ENCODE data around the gene PAK6. TPM values are rescaled to one million over a fixed set of nuclear protein-coding genes. Genes with fewer than 3 reads are reported as not detected.

PAK6 gene
- polyA plus RNA-seq, 1 of the 3 experiments (the other 2 are of a cell fraction): 0.07 TPM

DNA sequence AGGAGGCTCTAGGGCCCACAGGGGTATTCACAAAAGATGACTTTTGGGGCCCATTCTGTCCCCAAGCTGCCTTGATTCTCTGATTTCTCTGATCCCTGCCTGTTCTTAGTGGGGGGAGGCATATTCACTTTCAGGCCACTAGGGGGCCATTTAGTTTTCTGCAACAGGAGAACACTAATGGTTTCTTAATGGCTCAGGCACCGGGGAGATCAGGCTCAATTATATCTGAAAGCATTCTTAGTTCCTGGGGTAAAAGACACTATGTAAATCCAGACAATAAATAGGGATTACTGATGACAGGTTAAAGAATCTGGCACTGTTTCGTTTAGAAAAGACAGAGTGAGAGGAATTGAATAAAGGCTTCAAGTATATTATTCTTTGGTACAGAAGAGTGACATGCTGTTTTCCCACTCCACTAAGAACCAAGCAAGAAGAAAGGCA lies 82.1 kb downstream of the PAK6 start:
- no peak overlapping the region for H3K4me2 ChIP-seq
- POLR2A ChIA-PET: no interaction called here
- H3K9ac ChIP-seq: no peak overlapping the region
- H3K79me2 ChIP-seq (ENCODE audit: insufficient read depth): peaks cover 15% of the 10 kb centered on the region; the same call in 1 of the 2 replicates
- H3K9me3 ChIP-seq: no peaks in the 10 kb centered on the region
- peaks cover 0 to 2% of the 10 kb centered on the region in 2 experiments for H3K36me3 ChIP-seq (replicated peaks in 1 of 2; ENCODE audit: control insufficient read depth in 1 of 2, insufficient read depth in 2 of 2, low read length in 1 of 2)
- H3K4me3 ChIP-seq (ENCODE audit: low read depth in 2 of 2, low read length in 1 of 2): no peak overlapping the region; a peak in 1 of 4 replicates
- WGBS (ENCODE audit: low lambda C conversion rate): 4% methylated on average over 2 of the region's 2 CpGs
- no peak overlapping the region for H2AFZ ChIP-seq (ENCODE audit: low read depth)
- H4K20me1 ChIP-seq (ENCODE audit: insufficient read depth): no peaks in the 10 kb centered on the region
- DNase-seq: peak; percentile 78
- H3K27me3 ChIP-seq (ENCODE audit: insufficient read depth): no peaks in the 10 kb centered on the region
- peak overlapping the region in 1 of 2 experiments; percentile 18; a peak in 2 of 4 replicates for H3K27ac ChIP-seq (ENCODE audit: low read depth in 2 of 2, low read length in 1 of 2)
- H3K9me2 ChIP-seq: no peaks in the 10 kb centered on the region
- CTCF ChIA-PET: interaction anchor here (1.0 to 70.6 kb wide), 11 partner anchors 7 to 215 kb away, joined by 3 to 2194 read pairs (median 8); partner anchors contain the start of genes ANKRD63, BAHD1, CCDC9B and DISP2
- peaks cover 10 to 20% of the 10 kb centered on the region in 2 experiments; a peak in 3 of 4 replicates for H3K4me1 ChIP-seq (ENCODE audit: control insufficient read depth in 1 of 2, insufficient read depth in 2 of 2, low read depth in 1 of 2, low read length in 1 of 2)
- peaks cover 6% of the 10 kb centered on the region for H3F3A ChIP-seq (replicated peaks; ENCODE audit: insufficient read depth)
- TF ChIP-seq, protein P1, sequence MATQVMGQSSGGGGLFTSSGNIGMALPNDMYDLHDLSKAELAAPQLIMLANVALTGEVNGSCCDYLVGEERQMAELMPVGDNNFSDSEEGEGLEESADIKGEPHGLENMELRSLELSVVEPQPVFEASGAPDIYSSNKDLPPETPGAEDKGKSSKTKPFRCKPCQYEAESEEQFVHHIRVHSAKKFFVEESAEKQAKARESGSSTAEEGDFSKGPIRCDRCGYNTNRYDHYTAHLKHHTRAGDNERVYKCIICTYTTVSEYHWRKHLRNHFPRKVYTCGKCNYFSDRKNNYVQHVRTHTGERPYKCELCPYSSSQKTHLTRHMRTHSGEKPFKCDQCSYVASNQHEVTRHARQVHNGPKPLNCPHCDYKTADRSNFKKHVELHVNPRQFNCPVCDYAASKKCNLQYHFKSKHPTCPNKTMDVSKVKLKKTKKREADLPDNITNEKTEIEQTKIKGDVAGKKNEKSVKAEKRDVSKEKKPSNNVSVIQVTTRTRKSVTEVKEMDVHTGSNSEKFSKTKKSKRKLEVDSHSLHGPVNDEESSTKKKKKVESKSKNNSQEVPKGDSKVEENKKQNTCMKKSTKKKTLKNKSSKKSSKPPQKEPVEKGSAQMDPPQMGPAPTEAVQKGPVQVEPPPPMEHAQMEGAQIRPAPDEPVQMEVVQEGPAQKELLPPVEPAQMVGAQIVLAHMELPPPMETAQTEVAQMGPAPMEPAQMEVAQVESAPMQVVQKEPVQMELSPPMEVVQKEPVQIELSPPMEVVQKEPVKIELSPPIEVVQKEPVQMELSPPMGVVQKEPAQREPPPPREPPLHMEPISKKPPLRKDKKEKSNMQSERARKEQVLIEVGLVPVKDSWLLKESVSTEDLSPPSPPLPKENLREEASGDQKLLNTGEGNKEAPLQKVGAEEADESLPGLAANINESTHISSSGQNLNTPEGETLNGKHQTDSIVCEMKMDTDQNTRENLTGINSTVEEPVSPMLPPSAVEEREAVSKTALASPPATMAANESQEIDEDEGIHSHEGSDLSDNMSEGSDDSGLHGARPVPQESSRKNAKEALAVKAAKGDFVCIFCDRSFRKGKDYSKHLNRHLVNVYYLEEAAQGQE (IDR thresholded peaks at IDR 0.05; ENCODE audit: low read depth, low read length): no peak
- TF ChIP-seq, protein P2, sequence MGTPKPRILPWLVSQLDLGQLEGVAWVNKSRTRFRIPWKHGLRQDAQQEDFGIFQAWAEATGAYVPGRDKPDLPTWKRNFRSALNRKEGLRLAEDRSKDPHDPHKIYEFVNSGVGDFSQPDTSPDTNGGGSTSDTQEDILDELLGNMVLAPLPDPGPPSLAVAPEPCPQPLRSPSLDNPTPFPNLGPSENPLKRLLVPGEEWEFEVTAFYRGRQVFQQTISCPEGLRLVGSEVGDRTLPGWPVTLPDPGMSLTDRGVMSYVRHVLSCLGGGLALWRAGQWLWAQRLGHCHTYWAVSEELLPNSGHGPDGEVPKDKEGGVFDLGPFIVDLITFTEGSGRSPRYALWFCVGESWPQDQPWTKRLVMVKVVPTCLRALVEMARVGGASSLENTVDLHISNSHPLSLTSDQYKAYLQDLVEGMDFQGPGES (IDR thresholded peaks at IDR 0.05; ENCODE audit: low read depth, low read length): no peak
- TF ChIP-seq ELF1 (IDR thresholded peaks at IDR 0.05) (no peak), FOXM1 (IDR thresholded peaks at IDR 0.05; ENCODE audit: low read depth) (no peak), TEAD4 (IDR thresholded peaks at IDR 0.05; ENCODE audit: borderline replicate concordance, insufficient read depth) (no peak), MXI1 (IDR thresholded peaks at IDR 0.05; ENCODE audit: low read depth, low read length) (0 out of 2 replicates have a peak, but pooled peaks have one; percentile 26), EP300 (IDR thresholded peaks at IDR 0.05; ENCODE audit: borderline replicate concordance in 1 of 2, low read depth in 1 of 2, low read length in 1 of 2) (no peak), RCOR1 (IDR thresholded peaks at IDR 0.05; ENCODE audit: low read length) (no peak), RFX5 (IDR thresholded peaks at IDR 0.05; ENCODE audit: low read length) (no peak), TAF1 (IDR thresholded peaks at IDR 0.05; ENCODE audit: borderline replicate concordance, low read depth, low read length) (no peak), RAD21 (IDR thresholded peaks at IDR 0.05; ENCODE audit: low read length) (peak; percentile 67), CHD2 (IDR thresholded peaks at IDR 0.05; ENCODE audit: low read length, partially characterized antibody) (peak; percentile 16), TCF12 (IDR thresholded peaks at IDR 0.05) (no peak), GABPA (IDR thresholded peaks at IDR 0.05; ENCODE audit: low read depth) (no peak), NFIC (IDR thresholded peaks at IDR 0.05; ENCODE audit: borderline replicate concordance) (no peak), SIN3A (IDR thresholded peaks at IDR 0.05; ENCODE audit: borderline replicate concordance, low read depth, low read length) (no peak), FOSL2 (IDR thresholded peaks at IDR 0.05; ENCODE audit: borderline replicate concordance, low read depth) (no peak), JUND (IDR thresholded peaks at IDR 0.05) (no peak)
- TF ChIP-seq, protein P3, sequence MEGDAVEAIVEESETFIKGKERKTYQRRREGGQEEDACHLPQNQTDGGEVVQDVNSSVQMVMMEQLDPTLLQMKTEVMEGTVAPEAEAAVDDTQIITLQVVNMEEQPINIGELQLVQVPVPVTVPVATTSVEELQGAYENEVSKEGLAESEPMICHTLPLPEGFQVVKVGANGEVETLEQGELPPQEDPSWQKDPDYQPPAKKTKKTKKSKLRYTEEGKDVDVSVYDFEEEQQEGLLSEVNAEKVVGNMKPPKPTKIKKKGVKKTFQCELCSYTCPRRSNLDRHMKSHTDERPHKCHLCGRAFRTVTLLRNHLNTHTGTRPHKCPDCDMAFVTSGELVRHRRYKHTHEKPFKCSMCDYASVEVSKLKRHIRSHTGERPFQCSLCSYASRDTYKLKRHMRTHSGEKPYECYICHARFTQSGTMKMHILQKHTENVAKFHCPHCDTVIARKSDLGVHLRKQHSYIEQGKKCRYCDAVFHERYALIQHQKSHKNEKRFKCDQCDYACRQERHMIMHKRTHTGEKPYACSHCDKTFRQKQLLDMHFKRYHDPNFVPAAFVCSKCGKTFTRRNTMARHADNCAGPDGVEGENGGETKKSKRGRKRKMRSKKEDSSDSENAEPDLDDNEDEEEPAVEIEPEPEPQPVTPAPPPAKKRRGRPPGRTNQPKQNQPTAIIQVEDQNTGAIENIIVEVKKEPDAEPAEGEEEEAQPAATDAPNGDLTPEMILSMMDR (IDR thresholded peaks at IDR 0.05): peak; percentile 90
- TF ChIP-seq, protein P4, sequence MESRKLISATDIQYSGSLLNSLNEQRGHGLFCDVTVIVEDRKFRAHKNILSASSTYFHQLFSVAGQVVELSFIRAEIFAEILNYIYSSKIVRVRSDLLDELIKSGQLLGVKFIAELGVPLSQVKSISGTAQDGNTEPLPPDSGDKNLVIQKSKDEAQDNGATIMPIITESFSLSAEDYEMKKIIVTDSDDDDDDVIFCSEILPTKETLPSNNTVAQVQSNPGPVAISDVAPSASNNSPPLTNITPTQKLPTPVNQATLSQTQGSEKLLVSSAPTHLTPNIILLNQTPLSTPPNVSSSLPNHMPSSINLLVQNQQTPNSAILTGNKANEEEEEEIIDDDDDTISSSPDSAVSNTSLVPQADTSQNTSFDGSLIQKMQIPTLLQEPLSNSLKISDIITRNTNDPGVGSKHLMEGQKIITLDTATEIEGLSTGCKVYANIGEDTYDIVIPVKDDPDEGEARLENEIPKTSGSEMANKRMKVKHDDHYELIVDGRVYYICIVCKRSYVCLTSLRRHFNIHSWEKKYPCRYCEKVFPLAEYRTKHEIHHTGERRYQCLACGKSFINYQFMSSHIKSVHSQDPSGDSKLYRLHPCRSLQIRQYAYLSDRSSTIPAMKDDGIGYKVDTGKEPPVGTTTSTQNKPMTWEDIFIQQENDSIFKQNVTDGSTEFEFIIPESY (IDR thresholded peaks at IDR 0.05; ENCODE audit: borderline replicate concordance, low read depth): no peak
- TF ChIP-seq, protein P5, sequence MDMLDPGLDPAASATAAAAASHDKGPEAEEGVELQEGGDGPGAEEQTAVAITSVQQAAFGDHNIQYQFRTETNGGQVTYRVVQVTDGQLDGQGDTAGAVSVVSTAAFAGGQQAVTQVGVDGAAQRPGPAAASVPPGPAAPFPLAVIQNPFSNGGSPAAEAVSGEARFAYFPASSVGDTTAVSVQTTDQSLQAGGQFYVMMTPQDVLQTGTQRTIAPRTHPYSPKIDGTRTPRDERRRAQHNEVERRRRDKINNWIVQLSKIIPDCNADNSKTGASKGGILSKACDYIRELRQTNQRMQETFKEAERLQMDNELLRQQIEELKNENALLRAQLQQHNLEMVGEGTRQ (IDR thresholded peaks at IDR 0.05; ENCODE audit: borderline replicate concordance, low read depth, low read length): no peak
- TF ChIP-seq, protein P6, sequence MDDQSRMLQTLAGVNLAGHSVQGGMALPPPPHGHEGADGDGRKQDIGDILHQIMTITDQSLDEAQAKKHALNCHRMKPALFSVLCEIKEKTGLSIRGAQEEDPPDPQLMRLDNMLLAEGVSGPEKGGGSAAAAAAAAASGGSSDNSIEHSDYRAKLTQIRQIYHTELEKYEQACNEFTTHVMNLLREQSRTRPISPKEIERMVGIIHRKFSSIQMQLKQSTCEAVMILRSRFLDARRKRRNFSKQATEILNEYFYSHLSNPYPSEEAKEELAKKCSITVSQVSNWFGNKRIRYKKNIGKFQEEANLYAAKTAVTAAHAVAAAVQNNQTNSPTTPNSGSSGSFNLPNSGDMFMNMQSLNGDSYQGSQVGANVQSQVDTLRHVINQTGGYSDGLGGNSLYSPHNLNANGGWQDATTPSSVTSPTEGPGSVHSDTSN (IDR thresholded peaks at IDR 0.05): no peak
- TF ChIP-seq, protein P7, sequence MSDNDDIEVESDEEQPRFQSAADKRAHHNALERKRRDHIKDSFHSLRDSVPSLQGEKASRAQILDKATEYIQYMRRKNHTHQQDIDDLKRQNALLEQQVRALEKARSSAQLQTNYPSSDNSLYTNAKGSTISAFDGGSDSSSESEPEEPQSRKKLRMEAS (IDR thresholded peaks at IDR 0.05; ENCODE audit: low read depth): no peak
